Lower lobe of right lung (tissue), 2 donors: Measurements from ENCODE around the gene CTNND2. TPM values are rescaled to one million over a fixed set of nuclear protein-coding genes. Genes with fewer than 3 reads are reported as not detected.
"Not testable (repeated sequence)": the region's sequence is repeated elsewhere in the genome, so short reads cannot be mapped to it uniquely, and the experiment has no call there.

ENCODE experiments used
- ATAC-seq, 2 donors: fragments of 200-7000 bp; cut with Tn5 transposase; one replicate each; pipeline ENCODE4 v1.9.1; 2020 to 2022; ENCODE audit warnings: mild to moderate bottlenecking in 2 of 2, moderate library complexity in 2 of 2
- DNase-seq: peaks from one replicate; pipeline ENCODE4 v3.0.0-alpha.2; 2020
- H3K27ac ChIP-seq: fragments of 200-600 bp; one replicate; pipeline ENCODE4 v1.8.0; 2022
- H3K27me3 ChIP-seq: fragments of 200-600 bp; one replicate; pipeline ENCODE4 v1.8.0; 2022; ENCODE audit warnings: low read depth
- H3K36me3 ChIP-seq: fragments of 200-600 bp; one replicate; pipeline ENCODE4 v1.8.0; 2022; ENCODE audit warnings: mild to moderate bottlenecking
- H3K4me1 ChIP-seq: fragments of 200-600 bp; one replicate; pipeline ENCODE4 v1.8.0; 2022
- H3K4me3 ChIP-seq: fragments of 200-600 bp; one replicate; pipeline ENCODE4 v1.8.0; 2022; ENCODE audit warnings: mild to moderate bottlenecking
- H3K9me3 ChIP-seq: fragments of 200-600 bp; one replicate; pipeline ENCODE4 v1.8.0; 2022
- CTCF ChIP-seq: fragments of 200-600 bp; IDR thresholded peaks from one replicate; pipeline ENCODE4 v1.8.0; 2022; ENCODE audit warnings: antibody characterized with exemption, mild to moderate bottlenecking
- intact Hi-C: fragments of 100-400 bp; cut with DNase I; formaldehyde crosslinking; loops from one replicate; pipeline ENCODE4 v1.11.0; 2022
- total RNA-seq: library from RNA; stranded (reverse); fragmentation: NEBNext Ultra II Directional; extraction: Animal tissue kit (Norgen Biotek cat#: 25700); gene quantifications from one replicate; pipeline ENCODE4 v1.2.1, GENCODE V29; 2021
- donor health status: DM: no; HTN: yes; CAD: no; lungs with severe emphysema.

The CTNND2 gene
- total RNA-seq, 1 donor from 2014 or later: 6.0 TPM

- Histone ChIP-seq H3K27ac (no peak overlapping the region), H3K27me3 (no peaks in the 10 kb centered on the region), H3K4me3 (no peak overlapping the region), H3K4me1 (no peaks in the 10 kb centered on the region), H3K36me3 (no peaks in the 10 kb centered on the region), H3K9me3 (peaks cover 7% of the 10 kb centered on the region)
- no peak for TF ChIP-seq CTCF
- intact Hi-C loops: no loop called here
- DNase-seq: no peak
- ATAC-seq: no peak
Observed at GRCh38 chr5:11420969-11421368, 483.3 kb downstream of the CTNND2 start.

GRCh38 chr5:11415751-11416150 is 488.5 kb downstream of the CTNND2 start:
- no peak overlapping the region for H3K27ac ChIP-seq
- H3K36me3 ChIP-seq: no peaks in the 10 kb centered on the region
- intact Hi-C loops: no loop called here
- DNase-seq: no peak
- H3K4me1 ChIP-seq: no peaks in the 10 kb centered on the region
- no peak for ATAC-seq
- no peaks in the 10 kb centered on the region for H3K27me3 ChIP-seq
- TF ChIP-seq CTCF: no peak
- no peak overlapping the region for H3K4me3 ChIP-seq
- H3K9me3 ChIP-seq: peaks cover 10% of the 10 kb centered on the region

- ATAC-seq, intact Hi-C loops, H3K4me1 ChIP-seq, H3K27ac ChIP-seq, H3K36me3 ChIP-seq, DNase-seq, H3K27me3 ChIP-seq, H3K4me3 ChIP-seq: not testable (repeated sequence)
- H3K9me3 ChIP-seq: peaks cover 10% of the 10 kb centered on the region
Observed at GRCh38 chr5:11414732-11415131, 489.5 kb downstream of the CTNND2 start.

GRCh38 chr5:11411621-11412020 is 492.6 kb downstream of the CTNND2 start:
- Histone ChIP-seq H3K27ac (no peak overlapping the region), H3K27me3 (no peaks in the 10 kb centered on the region), H3K36me3 (no peaks in the 10 kb centered on the region), H3K4me3 (no peak overlapping the region), H3K4me1 (no peaks in the 10 kb centered on the region), H3K9me3 (peaks cover 4% of the 10 kb centered on the region)
- intact Hi-C loops: no loop called here
- DNase-seq (no peak), ATAC-seq (no peak)
- TF ChIP-seq CTCF: no peak

GRCh38 chr5:11407556-11408145 is 496.6 kb downstream of the CTNND2 start:
- DNase-seq (no peak), ATAC-seq (no peak)
- no peak overlapping the region for H3K27ac ChIP-seq
- intact Hi-C loops: no loop called here
- H3K9me3 ChIP-seq: no peaks in the 10 kb centered on the region
- no peak overlapping the region for H3K4me3 ChIP-seq
- H3K4me1 ChIP-seq: no peaks in the 10 kb centered on the region
- TF ChIP-seq CTCF: no peak
- H3K27me3 ChIP-seq: no peaks in the 10 kb centered on the region
- no peaks in the 10 kb centered on the region for H3K36me3 ChIP-seq

- Histone ChIP-seq H3K27ac (no peak overlapping the region), H3K27me3 (no peaks in the 10 kb centered on the region), H3K4me3 (no peak overlapping the region), H3K4me1 (no peaks in the 10 kb centered on the region), H3K9me3 (no peaks in the 10 kb centered on the region), H3K36me3 (no peaks in the 10 kb centered on the region)
- intact Hi-C loops: no loop called here
- ATAC-seq (no peak), DNase-seq (no peak)
- no peak for TF ChIP-seq CTCF
Observed at GRCh38 chr5:11400316-11400715, 503.9 kb downstream of the CTNND2 start.
